Tongue (tissue), 2 donors: ENCODE results near the gene PEAR1. TPM values are rescaled to one million over a fixed set of nuclear protein-coding genes. Genes with fewer than 3 reads are reported as not detected.

Experiments
- DNase-seq: peaks from one replicate; pipeline ENCODE4 v3.0.0-alpha.2; 2015
- total RNA-seq: library from RNA; depleted of rRNA; stranded (reverse); fragments of >200 nt; gene quantifications from one replicate; pipeline ENCODE4 v1.2.3, GENCODE V29; 2014

PEAR1 gene
- total RNA-seq, 1 donor from 2014 or later, result 13.6 TPM

DNA sequence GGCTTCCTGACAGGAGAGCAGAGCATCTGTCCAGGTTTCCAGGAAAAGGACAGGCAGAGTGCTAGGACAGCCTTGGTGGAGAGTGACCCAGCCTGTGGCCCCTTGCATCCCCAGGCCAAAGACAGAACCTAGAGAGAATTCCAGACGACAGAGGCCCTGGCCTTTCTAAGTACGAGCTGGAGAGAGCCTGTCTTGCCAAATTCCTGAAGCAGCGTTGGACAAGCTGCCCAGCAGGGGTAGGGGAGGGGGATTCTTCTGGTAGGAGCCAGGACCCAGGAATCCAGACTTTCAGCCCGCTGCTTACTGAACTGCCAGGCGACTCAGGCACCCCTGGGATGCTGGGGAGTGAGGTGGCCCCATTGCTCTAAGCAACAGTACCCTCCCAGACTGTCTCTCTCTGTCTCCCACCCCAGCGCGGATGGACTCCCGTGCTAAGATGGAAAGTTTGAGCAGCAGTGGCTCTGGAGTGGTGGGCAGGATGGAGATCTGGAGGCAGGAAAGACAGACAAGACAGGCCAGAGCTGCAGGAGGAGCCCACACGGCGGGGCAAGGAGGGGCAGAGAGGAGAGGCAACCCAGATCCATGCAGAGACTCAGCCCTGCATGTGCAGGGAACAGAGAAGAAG lies 8.8 kb upstream of the PEAR1 start:
- DNase-seq, result no peak

DNA sequence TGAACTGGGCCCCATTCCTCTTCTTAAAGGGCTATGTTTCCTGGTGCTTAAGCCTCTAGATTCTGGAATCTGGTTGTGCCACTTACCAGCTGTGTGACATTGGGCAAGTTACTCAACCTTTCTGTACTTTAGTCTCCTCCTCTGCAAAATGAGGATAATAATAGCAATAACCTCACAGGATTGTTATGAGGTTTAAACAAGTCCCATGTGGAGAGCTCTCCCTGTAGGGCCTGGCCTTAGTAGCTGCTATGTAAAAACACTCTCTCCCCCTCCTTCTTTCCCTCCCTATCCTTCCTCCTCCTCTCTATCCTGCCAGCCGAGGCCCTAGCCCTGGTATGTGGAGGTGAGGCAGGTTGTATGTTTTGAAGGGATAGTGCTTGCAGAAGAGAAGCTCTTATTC lies 8.2 kb upstream of the PEAR1 start:
- DNase-seq, result no peak

DNA sequence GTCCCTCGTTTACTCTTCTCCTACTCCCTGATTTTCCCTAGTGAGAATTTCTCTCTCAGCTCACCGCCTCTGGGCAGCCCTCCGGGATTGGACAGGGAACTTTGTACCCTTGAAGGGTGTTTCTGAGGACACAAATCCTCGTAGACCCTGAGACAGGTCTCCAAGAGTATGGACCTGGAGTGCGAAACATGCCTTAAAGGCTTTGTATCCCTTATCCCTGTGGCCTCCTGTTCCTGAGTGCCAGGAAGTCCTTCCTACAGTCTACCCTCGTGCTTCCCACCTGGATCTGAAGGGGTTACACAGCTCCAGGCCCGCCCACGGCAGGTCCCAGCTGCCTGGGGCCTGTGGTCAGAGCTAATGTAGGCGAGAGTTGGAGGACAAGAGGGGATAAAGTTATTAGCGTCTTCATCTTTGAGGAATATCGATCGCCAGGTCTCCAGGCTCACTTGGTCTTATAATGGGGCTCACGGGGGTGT lies 7.6 kb upstream of the PEAR1 start:
- no peak for DNase-seq

DNA sequence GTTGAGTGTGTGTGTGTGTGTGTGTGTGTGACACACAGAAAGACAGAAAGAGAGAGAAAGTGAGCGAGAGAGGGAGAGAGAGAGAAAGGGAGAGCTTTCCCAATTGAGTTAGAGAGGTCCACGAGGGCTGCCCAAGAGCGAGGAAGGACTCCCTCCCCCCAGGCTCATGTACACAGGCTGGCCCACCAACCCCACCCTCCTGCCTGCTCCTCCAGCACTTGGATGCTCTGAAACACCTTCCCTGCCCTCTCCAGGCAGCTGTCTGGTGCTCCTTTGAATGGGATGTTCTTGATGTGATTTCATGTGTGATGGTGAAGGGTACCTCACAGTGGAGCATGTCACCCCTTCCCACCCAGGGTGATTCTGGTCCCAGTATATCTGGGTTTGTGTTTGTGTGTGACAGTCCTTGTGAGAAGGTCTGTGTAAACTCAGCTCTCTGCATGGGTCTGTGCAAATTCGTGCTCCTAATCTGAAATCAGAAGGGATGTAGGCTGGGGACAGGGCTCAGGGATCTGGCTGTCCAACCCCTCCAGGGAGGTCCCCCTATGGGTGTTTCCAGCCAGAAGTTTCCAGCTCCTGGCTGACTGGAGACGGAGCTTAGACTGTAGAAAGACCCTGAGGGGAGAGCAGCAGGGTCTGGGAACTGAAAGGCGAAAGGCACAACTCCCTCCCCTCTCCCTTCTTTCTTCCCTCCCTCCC lies 6.8 kb upstream of the PEAR1 start:
- no peak for DNase-seq

DNA sequence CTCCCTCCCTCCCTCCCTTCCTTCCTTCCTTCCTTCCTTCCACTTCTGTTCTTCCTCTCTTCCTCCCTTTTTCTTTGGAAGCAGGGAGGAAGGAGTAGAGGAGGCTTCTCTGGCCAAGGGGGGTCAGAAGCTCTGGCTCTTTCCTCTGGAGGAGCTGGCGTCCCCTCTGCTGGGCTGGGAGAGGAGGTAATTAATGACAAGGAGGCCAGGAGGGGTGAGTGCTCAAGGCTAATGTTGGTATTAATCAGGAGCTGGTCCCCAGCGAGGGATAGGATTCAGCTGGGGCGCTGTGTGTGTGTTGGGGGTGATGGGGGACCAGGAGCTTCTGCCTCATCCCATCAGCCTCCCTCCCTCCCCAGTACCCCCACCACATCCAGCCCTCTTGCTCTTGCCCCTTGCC lies 6.2 kb upstream of the PEAR1 start:
- DNase-seq, result no peak

DNA sequence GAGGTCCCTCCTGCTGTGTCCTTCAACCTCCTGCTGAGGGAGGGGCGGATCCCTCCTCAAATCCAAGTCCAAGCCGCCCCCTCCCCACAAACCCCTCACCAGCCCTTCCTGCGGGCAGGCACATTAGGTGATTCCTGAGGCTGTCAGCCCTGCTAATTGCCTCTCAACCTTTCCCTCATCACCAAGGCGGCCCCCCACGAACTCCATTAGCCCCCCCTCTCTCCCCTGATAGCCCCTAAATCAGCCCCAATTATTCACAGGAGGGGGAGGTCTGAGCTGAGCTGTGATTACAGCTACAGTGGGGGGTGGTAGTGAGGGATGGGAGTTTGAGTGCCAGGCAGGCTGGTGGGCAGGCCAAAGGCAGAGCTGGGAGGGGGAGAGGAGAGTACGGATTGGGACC lies 5.8 kb upstream of the PEAR1 start:
- no peak for DNase-seq

DNA sequence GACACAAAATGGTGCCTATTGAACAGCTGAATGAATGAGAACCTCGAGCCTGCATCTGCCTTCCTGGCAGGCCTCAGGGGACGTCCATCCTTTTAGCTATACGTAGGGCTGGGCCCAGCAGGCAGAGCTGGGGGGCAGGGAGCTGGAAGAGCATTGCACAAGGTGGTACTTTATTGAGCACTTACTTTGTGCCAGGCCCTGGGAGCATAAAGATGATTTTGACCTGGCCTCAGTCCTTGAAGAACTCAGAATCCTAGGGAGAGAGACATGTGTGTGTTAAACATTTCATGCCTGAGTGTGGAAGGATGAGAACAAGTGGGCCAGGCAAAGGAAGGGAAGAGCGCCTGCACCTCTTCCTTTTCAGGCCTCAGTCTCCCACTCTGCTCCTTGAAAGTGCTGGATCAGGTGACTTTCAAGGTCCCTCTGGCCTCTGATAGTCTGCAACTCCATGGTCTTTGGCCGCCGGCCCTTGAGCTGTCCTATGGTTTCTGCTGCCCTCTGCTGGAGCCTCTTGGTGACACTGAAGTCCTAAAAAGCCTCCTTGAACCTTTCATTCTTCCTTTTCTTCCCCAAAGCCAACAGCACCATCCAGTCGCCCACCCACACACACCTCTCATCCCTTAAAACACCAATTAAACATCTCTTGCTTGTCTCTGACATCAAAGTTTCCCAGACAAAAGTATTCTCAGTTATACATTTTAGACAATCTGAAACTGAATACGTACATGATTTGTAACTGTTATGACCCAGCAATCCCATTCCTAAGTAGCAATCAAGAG lies 3.5 kb upstream of the PEAR1 start:
- DNase-seq, result peak; percentile 92

DNA sequence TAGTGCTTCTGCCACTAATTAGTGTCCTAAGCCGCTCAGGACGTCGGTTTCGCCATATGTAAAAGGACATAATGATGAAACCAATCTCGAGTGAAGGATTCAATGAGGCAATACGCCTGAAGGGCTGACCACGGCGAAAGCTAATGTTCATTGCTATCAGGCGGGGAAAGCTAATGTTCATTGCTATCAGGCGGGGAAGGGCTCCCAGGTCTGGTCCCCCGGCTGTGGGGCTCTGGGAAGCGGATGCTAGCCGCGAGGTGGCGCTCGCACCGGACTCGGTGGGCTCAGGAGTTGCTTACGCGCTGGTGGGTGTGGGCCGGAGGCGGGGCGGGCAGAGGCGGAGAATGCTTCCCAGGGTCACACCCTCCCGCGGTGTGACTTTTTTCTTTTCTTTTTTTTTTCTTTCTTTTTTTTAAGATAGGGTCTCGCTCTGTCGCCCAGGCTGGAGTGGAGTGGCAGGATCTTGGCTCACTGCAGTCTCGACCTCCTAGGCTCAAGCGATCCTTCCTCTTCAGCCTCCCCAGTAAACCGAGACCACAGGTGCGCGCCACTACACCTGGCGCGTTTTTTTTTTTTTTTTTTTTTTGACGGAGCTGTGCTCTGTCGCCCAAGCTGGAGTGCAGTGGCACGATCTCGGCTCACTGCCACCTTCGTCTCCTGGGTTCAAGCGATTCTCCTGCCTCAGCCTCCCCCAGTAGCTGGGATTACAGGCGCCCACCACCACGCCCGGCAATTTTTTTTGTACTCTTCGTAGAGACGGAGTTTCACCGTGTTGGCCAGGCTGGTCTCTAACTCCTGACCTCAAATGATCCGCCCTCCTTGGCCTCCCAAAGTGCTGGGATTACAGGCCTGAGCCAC lies 1.1 kb upstream of the PEAR1 start:
- peak; percentile 96 for DNase-seq

DNA sequence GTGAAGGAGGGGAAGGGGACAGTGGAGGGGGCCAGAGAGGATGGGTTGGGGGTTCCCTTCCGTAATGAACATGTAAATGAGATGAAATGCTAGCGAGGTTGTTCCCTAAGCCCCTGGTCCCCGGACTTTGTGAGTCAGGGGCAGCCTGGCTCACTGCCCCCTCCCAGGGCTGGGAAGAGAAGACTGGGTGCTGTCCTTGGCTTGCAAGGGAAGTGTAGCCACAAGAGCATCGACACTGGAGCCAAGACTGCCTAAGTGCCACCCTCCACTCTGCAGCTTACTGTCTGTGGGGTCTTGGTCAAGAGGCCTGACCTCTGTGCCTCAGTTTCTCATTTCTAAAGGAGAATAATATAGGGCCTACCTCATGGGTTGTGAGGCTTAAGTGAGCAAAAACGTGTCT lies 483 bp downstream of the PEAR1 start:
- DNase-seq, result no peak

DNA sequence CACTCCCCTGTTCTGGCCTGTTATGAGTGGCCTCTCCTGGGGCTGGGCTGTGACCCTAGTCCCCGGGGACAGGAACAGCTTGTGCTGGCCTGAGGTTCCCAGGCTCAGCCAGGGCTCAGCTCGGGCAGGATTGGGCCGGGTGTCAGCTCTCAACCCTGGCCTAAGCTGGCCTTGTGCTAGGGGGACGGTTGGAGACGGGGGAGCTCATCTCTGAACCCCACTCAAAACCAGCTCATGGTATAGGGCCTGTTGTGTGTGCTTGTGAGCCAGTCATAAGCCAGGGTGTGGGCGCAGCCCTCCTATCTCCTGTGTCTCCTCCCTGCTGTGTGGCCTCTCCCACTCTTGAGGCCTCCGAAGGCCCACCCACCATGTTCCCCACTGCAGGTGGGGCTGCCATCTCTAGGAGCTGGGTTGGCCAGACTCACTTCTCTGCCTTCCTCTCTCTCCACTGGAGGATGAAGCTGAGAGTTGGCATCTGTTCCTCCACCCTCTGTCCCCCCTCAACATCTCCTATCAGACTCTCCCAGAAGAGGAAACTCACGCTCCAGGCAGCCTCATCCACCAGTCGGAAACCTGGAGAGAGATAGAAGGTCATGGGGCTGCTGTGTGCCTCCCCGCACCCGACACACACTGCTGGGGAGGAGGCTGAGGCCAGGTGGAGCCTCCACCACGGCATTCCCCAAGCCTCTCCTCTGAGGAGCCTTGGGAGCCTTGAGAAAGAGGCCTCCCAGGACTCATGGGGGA lies 1.4 kb downstream of the PEAR1 start:
- DNase-seq, result no peak

DNA sequence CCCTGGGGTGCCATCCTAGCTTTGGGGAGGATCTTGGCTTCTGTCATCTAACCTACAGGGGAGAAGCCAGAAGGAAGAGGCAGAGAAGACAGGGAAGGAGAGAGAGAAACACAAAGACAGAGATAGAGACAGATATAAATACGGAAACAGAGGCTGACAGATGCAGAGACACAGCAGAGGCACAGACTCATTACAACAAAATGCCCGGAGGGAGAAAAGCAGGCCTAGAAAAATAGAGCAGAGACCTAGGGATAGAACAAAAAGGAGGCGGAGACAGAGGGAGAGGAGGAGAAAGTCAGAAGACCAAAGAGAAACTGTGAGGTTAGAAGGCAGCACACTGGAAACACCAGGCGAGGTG lies 1.9 kb downstream of the PEAR1 start:
- no peak for DNase-seq

DNA sequence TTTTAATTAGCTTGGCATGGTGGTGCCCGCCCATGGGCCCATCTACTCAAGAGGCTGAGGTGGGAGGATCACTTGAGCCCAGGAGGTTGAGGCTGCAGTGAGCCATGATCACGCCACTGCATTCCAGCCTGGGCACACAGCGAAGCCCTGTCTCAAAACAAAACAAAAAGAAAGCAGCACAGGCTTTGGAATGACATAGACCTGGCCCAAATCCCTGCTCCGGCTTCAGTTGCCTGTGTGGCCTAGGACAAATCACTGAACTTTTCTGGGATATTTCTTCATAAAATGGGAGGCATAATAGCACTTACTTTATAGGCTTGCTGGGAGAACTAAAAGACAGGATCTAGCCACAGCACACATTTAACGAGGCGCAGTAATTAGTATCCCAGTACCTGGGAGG lies 2.4 kb downstream of the PEAR1 start:
- DNase-seq, result no peak

DNA sequence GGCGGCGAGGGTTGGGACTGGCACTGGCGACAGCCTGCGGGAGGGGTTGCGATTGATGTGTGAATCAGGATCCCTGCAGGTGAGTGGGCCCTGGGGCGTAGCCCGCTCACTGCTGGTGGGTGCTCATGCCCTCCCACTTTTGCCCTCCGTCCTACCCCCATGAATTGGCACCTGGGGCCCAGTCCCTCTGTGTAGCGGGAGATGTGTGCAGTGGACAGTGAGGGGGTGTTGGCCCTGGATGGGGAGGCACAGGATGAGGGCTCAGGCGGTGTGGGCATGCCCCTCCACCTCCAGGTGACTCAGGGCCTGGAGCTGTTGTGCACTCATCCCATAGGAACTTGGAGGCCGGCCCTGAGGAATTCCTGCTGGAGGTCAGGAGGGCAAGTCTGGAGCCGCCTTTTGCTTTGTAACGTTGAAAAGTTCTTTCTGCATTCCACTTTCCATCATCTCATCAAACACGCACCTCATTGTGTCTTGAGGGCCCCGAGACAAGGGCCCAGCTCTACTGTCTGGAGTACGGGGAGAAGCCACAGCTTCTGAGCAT lies 3.0 kb downstream of the PEAR1 start:
- DNase-seq, result no peak

DNA sequence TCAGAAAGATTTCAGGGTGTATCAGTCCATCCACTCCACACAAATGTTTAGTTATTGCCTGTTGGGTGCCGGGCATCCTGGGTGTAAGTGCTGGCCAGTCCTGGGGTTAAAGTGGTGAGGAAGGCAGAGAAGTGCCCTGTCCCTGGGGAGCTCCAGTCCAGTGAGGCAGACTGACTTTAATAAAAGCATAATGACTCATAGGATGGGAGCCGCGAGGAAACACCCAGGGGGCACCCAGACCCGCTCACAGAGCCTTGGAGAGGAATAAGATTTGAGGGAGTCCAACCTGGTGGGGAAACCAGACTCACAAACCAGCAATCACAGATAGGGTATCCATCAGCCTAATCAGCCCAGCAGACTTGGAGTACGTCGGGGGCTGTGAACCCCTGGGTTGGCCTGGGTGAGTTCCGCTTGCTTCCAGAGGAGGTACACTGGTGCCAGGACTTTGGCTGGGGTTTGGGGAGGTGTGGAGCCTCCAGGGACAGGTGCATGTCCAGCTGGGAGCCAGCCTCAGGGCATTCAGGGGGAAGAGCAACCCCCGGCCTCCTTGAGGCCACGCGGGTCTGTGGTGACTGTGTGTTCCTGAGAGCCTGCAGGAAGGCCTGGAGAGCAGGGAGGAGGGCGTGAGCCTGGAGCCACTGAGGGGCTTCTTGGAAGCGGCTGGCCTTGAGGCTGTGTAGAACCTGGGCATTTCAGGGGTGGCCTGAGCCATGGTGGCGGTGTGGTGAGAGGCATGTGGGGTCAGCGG lies 3.7 kb downstream of the PEAR1 start:
- no peak for DNase-seq

DNA sequence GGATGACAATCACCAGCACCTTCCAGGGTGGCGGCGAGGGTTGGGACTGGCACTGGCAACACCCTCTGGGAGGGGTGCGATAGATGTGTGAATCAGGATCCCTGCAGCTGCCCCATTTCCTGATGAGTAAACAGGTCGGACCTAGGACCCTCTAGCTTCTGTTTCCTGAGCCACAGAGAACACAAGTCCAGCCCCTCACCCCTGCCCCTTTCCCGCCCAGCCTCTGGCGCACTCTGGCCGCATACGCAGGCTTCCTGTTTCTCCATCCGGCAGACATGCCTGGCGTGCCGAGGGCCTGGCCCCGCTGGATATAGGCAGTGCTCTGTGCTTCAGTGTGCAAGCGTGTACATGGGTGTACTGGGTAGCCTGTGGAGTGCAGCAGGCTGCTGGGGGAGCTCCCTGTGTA lies 4.6 kb downstream of the PEAR1 start:
- peak; percentile 71 for DNase-seq

DNA sequence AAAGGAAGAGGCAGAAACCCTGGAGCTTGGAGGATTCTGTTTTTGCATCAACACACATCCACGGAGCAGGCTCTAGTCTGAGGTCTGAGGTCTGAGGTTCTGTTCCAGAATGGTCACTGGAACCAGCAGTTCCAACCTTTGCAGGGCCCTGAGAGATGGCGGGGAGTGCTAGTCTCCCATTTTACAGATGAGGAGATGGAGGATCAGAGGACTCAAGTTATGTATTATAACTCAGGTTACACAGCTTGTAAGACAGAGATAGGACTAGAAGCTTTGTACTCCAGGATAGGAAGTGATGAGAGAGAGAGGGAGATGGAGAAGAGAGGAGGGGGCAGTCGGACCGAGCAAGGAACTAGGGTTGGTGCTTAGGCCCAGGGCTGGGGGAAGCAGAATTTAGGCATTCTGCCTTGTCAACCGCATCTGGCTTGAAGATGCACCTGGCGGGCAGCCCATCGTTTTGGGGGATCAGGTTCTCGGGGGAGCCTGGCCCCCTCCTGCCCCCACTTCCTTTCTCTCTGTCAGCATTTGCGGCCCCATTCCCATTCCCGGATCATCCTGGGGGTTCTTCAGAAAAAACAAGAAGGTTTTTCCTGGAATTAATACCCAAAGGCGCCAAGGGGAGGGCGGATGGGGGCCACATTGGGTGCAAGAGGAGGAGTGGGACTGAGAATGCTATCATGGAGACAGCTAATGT lies 5.6 kb downstream of the PEAR1 start:
- DNase-seq, result no peak

DNA sequence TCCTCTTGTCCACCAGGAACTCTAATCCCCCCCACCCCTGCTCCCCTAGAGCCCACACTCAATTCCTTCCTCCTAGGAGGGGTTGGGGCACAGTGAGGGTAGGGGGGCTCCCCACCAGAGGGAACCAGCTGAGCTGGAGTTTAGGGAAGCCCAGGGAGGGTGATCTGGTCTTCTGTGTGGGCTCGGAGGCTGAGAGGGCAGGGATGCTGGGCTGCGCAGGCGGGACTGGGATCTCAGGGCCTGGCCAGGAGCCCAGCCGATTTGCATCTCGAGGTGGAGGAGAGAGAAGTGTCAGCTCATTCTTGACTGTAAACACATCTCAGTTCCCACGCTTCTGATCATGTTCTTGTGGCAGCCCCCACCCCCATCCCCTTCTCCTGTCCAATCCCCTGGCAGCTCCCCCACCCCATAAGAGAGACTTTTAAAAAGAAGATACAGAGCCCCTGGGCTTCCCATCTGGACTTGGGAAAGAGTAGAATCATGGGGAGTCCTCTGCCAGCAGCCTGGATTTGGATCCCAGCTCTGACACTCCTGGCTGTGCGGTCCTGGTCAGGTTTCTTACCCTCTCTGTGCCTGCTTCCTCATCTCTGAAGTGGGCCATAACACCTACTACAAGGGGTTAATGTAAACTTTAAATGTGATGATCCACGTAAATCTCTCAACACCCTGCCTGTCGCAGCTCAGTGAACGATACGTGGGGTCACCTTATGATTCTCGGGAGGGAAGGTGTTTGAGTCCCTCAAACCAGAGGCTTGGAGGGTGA lies 6.6 kb downstream of the PEAR1 start:
- DNase-seq, result peak; percentile 49

DNA sequence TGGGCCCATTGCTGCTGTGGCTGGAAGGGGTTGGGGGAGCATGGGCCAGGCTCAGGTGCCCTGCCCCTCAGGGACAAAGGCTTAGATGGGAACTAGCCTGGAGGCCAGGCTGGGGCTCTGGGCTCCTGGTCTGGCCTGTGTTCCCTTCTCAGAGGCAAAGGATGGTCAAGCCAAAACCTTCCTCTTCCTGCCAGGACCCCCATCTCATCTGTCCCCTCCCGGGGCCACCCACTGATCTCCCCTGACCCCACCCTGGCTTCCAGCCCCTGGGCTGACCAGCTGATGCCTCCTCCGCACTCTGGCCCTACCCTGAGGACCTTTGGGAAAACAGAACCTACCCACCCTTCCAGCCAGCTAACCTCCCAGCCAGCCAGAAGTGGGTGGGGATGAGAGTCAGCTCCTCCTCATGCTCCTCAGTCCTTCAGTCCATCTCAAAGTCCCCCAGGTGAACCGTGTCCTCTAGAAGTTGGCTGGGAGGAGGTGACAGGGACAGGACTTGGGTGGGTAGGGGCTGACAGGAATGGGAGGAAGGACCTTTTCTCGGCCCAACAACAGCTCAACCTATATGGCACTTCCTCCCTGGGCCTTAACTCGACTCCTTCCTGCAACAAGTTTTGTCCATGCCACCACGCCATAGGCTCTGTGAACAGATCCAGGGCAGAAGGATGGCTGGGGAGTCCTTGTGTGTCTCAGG lies 7.5 kb downstream of the PEAR1 start:
- DNase-seq, result no peak

DNA sequence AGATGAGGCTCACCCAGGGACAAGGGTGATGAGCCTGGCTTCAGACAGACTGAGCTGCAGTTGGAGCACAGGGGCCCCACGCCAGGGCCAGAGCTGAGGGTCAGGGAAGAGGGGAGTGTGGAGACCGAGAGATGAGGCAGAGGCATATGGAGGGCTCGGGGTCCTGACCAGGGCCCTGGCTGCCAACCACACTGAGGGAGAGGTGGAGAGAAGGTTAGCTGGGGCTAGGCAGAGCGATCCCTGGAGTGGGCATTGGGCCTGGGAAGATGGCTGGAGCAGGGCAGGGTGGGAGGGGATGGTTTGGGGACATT lies 8.0 kb downstream of the PEAR1 start:
- no peak for DNase-seq
